B cell (primary cell): ENCODE data around the gene DMXL1.

Experiments used
- EZH2 ChIP-seq: IDR thresholded peaks from 2 replicates; pipeline ENCODE4 v1.6.1; 2012; ENCODE audit warnings: borderline replicate concordance, low read depth, mild to moderate bottlenecking, moderate library complexity, low read length; ENCODE audit not compliant: insufficient read depth, poor library complexity, severe bottlenecking
- TF ChIP-seq, protein P1 (sequence below): fragments of 200-600 bp; IDR thresholded peaks from one replicate; pipeline ENCODE4 v1.8.0; 2022; ENCODE audit warnings: antibody characterized with exemption, mild to moderate bottlenecking

DNA sequence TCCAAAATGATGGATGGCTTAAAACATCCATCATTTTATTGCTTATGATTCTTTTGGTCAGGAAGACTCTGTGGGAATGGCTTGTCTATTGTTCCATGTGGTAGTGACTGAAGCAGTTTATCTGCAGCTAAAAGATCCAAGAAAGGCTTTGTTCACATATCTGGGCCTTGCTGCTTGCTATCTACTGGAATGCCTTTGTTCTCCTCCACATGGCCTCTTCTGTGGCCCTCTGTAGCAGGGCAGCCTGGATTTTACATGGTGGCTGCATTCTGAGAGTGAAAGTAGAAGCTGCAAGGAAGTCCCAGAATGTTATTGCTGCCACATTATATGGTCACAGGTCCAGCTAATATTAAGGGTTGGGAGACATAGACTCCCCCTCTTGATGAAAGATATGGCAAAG, 35.1 kb downstream of the DMXL1 start:
- TF ChIP-seq, protein P1, sequence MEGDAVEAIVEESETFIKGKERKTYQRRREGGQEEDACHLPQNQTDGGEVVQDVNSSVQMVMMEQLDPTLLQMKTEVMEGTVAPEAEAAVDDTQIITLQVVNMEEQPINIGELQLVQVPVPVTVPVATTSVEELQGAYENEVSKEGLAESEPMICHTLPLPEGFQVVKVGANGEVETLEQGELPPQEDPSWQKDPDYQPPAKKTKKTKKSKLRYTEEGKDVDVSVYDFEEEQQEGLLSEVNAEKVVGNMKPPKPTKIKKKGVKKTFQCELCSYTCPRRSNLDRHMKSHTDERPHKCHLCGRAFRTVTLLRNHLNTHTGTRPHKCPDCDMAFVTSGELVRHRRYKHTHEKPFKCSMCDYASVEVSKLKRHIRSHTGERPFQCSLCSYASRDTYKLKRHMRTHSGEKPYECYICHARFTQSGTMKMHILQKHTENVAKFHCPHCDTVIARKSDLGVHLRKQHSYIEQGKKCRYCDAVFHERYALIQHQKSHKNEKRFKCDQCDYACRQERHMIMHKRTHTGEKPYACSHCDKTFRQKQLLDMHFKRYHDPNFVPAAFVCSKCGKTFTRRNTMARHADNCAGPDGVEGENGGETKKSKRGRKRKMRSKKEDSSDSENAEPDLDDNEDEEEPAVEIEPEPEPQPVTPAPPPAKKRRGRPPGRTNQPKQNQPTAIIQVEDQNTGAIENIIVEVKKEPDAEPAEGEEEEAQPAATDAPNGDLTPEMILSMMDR: no peak
- TF ChIP-seq EZH2: no peak
